Erythroblast (primary cell): ENCODE results near the gene BSN.

Source experiments
- GATA1 ChIP-seq: IDR thresholded peaks from 2 replicates; pipeline ENCODE4 v1.6.1; 2011; ENCODE audit warnings: low read depth, mild to moderate bottlenecking, control low read depth, low read length, moderate library complexity
- POLR2A ChIP-seq: IDR thresholded peaks from 2 replicates; pipeline ENCODE4 v1.6.1; 2011; ENCODE audit warnings: mild to moderate bottlenecking, low read length

DNA sequence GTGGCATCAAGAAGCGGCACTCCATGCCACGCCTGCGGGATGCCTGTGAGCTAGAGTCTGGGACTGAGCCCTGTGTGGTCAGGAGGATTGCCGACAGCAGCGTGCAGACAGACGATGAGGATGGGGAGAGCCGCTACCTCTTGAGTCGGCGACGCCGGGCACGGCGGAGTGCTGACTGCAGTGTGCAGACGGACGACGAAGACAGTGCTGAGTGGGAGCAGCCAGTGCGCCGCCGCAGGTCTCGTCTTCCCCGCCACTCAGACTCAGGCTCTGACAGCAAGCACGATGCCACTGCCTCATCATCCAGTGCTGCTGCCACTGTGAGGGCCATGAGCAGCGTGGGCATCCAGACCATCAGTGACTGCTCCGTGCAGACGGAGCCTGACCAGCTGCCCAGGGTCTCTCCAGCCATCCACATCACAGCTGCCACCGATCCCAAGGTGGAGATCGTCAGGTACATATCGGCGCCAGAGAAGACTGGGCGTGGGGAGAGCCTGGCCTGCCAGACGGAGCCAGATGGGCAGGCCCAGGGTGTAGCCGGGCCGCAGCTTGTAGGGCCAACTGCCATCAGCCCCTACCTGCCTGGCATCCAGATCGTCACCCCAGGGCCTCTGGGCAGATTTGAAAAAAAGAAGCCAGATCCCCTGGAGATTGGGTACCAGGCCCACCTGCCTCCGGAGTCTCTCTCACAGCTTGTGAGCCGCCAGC lies 103.1 kb downstream of the BSN start:
- TF ChIP-seq POLR2A, result no peak
- TF ChIP-seq GATA1, result no peak
